ENCODE measurements around the gene TBC1D22A.
"Not testable (repeated sequence)": the region's sequence is repeated elsewhere in the genome, so short reads cannot be mapped to it uniquely, and the experiment has no call there.

The TBC1D22A gene

DNA sequence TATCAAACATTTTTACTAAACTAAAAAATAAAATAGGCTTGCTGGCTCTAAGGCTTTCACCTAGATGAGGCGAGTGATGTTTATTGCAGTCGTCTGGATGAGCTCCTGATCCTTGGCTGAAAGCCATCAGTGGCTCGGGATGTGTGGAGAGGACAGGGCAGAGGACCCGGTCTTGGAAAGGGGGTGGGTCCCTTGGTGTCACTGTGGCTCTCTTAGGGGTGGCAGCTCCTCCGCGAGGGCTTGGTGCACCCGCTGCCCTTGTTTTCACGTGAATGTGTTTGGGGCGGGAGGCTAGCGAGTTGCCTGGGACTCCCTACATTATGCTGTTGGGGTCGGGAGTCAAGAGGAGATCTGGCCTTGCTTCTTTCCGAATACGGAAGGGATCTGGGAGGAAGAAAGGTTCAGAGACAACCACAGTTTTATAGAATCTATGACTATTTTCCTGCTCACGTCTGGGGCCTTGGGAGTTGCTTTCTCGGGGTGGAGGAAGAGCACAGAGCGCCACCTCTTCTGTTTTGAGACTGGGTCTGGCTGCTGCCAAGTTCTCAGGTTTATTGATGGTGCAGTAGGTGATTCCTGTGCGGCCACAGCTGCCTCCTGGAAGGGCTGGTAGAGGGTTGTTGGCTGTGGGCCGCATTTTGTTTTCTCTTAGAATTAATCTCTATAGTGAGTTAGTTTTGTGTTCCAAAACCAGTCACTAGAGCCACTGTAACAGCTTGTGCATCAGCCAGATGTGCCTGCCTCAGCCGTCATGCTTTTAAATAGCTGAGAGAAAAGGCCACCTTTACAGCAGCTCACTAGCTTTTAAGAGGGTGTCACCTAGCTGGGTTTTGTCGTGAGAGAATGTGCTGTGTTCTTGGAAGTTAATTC lies 12.8 kb downstream of the TBC1D22A start:
- DNase-seq: no peak

- DNase-seq: no peak
Observed at GRCh38 chr22:46775850-46776826, 13.7 kb downstream of the TBC1D22A start.

DNA sequence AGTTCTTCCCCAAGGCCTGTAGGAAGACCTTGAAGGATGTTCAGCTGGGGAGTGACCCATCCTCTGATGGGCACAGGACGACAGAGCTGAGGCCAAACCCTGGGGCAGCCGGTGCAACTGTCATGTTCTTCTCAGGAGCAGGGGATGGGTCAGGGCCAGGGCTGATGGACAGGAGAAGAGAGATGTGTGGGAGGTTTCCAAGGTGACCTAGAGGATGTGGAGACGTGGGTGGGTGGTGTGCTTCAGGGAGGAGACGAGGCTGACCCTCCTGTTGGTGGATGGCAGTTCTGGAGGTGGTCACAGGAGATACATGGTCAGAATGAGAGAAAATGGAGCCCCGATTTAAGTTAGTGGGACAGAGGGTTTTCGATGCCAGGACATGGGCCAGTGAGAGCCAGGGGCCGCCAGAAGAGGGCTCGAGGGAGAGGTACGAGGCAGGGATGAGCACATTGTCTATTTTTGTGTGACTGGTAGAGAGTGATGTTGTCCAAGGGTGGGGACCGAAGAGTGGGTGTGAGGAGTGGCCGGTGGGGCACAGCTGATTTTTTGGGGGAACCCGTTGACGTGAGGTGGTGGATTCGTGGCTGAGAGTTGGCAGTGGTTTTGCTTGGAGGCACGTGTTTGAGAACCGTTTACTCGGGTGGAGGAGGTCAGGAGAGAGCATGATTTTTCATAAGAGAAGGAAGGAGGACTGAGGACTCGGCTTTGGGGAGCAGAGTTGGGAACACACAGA lies 14.6 kb downstream of the TBC1D22A start:
- no peak for DNase-seq

DNA sequence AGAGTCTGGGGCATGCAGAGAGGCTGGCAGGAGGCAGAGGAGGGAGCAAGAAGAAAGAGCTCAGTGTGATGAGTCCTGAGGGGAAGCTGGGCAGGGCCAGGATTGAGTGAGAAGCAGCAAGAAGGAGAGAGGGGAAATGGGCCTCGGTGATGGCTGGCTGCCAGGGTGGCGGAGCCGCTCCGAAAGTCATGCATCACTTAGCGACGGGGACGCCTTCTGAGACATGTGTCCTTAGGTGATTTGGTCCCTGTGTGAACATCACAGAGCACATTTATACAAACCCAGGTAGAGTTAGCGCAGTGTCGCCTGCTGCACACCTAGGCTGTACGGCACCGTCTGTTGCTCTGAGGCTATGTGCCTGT lies 15.1 kb downstream of the TBC1D22A start:
- DNase-seq: no peak

DNA sequence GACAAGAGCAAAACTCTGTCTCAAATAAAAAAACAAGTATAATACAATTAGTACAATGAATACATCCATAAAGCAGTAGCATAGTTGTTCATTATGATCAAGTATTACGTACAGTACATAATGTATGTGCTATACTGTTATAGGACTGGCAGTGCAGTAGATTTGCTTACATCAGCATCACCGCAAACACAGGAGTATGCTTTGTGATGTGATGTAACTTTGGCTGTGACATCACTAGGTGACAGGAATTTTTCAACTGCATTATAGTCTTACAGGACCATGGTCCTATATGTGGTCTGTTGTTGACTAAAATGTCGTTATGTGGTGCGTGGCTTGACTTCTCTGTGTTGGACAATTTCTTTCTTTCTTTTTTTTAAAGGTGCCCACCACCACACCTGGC lies 16.6 kb downstream of the TBC1D22A start:
- DNase-seq: no peak

DNA sequence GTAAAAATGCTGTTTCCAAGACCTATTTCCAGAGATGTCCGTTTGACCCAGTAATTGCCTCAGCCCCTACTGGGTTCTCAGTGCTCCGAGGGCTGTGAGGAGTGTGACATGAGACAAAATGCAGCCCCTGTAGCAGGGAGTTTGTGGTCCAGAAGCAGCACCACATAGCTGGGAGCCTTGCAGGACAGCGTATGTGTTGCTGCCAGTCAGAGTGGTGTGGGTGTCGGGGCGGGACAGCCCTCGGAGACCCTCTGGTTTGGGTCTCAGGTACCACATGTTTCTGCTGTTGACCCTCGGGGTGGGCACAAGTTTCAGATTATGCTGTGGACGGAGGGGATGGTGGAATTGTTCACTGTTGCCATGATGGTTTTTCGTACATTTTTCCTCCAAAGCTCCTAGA lies 17.2 kb downstream of the TBC1D22A start:
- DNase-seq: no peak

DNA sequence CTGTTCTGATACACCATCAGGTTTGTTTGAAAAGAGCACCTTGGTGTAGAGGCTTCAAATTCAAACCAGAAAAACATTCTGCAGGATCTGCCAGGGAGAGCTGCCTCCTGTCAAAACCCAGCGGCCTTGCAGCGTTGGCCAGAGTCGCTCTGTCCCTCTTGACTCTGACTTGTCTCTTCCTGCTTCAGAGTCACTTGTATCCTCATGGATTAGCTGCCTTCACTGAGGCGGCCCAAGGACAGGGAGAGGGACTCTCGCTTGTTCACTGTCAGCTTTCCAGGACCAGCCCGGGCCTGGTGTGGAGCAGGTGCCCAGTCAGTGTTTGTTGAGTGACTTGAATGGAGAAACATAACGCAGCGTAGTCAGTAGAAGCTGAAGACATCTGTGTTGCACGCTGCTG lies 18.0 kb downstream of the TBC1D22A start:
- DNase-seq: no peak

GRCh38 chr22:46781291-46781690 lies 18.8 kb downstream of the TBC1D22A start:
- no peak for DNase-seq

- DNase-seq: not testable (repeated sequence)
Observed at GRCh38 chr22:46782200-46782599, 19.8 kb downstream of the TBC1D22A start.

DNA sequence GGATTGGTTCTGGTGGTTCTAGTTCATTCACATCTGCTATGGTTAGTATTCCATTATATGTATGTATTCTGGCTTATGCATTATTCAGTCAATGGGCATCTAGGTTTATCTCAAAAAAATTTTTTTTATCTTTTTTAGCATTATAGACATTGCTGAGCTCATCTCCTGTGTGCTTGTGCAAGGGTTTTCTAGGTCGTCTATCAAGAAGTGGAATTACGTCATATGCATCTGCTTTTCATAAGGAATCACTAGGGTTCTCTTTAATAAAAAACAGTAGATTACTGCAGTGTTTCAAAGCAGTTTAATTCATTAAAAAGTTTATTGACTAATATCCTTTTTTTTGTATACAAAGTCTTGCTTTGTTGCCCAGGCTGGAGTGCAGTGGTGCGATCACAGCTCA lies 21.3 kb downstream of the TBC1D22A start:
- peak; percentile 18 for DNase-seq

- no peak for DNase-seq
Observed at GRCh38 chr22:46788441-46789172, 26.2 kb downstream of the TBC1D22A start.

GRCh38 chr22:46789992-46790391 lies 27.5 kb downstream of the TBC1D22A start:
- no peak for DNase-seq

GRCh38 chr22:46791201-46791731 lies 28.8 kb downstream of the TBC1D22A start:
- no peak for DNase-seq

- DNase-seq: no peak
Observed at GRCh38 chr22:46792061-46792796, 29.8 kb downstream of the TBC1D22A start.

DNA sequence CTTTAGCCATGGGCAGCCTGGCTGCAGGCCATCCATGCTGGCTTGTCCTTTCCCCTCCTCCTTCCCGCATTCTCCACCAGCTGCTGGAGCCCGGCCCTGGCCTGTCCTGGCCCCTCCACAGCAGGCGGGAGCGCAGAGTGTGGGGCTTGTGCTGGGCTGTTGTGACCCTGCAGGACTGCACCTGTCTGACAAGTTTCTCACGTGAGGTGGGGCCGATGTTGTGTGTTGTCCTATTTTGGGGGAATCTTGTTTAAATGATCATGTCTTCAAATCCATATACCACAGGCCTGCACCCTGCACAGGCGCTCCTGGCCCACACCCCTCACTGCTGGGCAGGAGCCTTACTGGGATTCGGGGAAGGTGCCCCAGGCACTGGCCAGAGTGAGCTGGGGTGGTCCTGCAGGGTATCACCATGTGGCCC lies 30.4 kb downstream of the TBC1D22A start:
- DNase-seq: no peak

- DNase-seq: no peak
Observed at GRCh38 chr22:46793497-46793896, 31.0 kb downstream of the TBC1D22A start.

- DNase-seq: no peak
Observed at GRCh38 chr22:46794067-46794466, 31.6 kb downstream of the TBC1D22A start.

DNA sequence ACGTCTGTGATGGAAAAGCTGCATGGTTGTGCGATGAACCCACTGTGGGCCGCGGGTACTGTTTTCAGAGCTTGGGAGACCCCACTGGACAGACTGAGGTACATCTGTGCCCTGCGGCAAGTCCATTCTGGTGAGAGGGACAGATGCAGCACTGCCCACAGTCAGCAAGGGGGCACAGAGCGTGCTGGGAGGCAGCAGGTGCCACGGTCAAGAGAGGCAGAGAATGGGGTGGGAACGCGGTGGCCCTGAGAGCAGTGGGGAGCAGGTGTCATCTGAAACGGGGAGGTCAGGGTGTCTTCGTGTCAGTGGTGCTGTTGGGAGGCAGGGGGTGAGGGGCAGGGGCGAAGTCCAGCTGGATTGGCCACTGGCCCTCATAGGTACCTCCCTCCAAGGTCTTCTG lies 32.0 kb downstream of the TBC1D22A start:
- no peak for DNase-seq

DNA sequence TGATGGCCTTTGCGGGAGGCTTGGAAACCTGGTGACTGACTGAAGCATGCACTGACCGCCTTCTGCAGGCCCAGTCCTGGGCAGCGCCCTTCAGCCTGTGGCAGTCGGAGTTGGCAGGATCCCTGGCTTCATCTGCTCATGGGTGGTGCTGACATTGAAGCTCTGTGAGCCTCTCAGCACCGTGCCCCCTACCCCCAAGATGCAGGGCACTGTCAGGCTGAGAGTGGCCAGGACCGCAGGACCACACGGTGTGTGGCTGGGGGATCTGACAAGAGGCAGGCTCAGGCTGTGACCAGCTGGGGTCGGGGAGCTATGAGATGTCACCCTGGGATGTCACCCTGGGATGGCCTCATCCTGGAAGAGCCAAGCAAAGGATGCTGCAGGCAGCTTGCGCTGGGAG lies 32.7 kb downstream of the TBC1D22A start:
- DNase-seq: no peak

- no peak for DNase-seq
Observed at GRCh38 chr22:46795845-46796565, 33.6 kb downstream of the TBC1D22A start.

Data from NCI-H226 (cell line).